Measurements from ENCODE around the gene PPP1R12A.
"Not testable (repeated sequence)": the region's sequence is repeated elsewhere in the genome, so short reads cannot be mapped to it uniquely, and the experiment has no call there.

PPP1R12A gene

GRCh38 chr12:79885911-79886490 is 48.9 kb downstream of the PPP1R12A start:
- Mint-ChIP-seq H3K27me3 (no peaks in the 10 kb centered on the region), H3K27ac (no peak overlapping the region), H3K36me3 (peaks cover 2% of the 10 kb centered on the region), H3K4me1 (peaks cover 87% of the 10 kb centered on the region), H3K9me3 (no peaks in the 10 kb centered on the region), H3K4me3 (no peak overlapping the region)

- H3K4me3 Mint-ChIP-seq = no peak overlapping the region
- peaks cover 87% of the 10 kb centered on the region for H3K4me1 Mint-ChIP-seq
- H3K27ac Mint-ChIP-seq = no peak overlapping the region
- H3K36me3 Mint-ChIP-seq = peaks cover 2% of the 10 kb centered on the region
- H3K27me3 Mint-ChIP-seq = no peaks in the 10 kb centered on the region
- no peaks in the 10 kb centered on the region for H3K9me3 Mint-ChIP-seq
Measured at GRCh38 chr12:79884401-79885006, 50.4 kb downstream of the PPP1R12A start.

DNA sequence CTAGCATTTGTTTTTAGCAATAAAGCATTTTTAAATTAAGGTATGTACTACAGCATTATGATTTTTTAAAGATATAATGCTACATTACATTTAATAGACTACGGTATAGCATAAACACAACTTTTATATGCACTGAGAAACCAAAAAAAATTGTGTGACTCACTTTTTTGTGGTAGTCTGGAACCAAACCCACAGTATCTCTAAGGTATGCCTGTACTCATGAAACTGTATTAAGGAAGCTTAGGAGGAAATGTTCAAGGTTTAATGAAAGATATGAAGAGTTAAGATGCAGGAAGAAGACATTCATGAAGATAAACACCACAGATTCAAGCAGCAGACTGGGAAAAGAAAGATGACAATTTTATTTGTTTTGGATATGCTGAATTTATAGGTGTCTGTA is 51.7 kb downstream of the PPP1R12A start:
- no peaks in the 10 kb centered on the region for H3K27me3 Mint-ChIP-seq
- H3K9me3 Mint-ChIP-seq = no peaks in the 10 kb centered on the region
- peak overlapping the region; percentile 50 for H3K4me3 Mint-ChIP-seq
- H3K4me1 Mint-ChIP-seq = peaks cover 87% of the 10 kb centered on the region
- no peak overlapping the region for H3K27ac Mint-ChIP-seq
- peaks cover 2% of the 10 kb centered on the region for H3K36me3 Mint-ChIP-seq

GRCh38 chr12:79881351-79881750 is 53.5 kb downstream of the PPP1R12A start:
- no peak overlapping the region for H3K4me3 Mint-ChIP-seq
- H3K4me1 Mint-ChIP-seq = peaks cover 85% of the 10 kb centered on the region
- H3K36me3 Mint-ChIP-seq = peaks cover 5% of the 10 kb centered on the region
- H3K27me3 Mint-ChIP-seq = no peaks in the 10 kb centered on the region
- no peak overlapping the region for H3K27ac Mint-ChIP-seq
- H3K9me3 Mint-ChIP-seq = no peaks in the 10 kb centered on the region

DNA sequence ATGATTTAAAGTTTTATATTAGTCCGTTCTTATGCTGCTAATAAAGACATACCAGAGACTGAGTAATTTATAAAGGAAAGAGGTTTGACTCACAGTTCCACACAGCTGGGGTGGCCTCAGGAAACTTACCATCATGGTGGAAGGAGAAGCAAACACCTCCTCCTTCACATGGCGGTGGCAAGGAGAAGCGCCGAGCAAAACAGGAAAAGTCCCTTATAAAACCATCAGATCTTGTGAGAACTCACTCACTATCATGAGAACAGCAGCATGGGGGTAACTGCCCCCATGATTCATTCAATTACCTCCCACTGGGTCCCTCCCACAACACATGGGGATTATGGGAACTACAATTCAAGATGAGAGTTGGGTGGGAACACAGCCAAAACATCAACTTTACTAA is 56.4 kb downstream of the PPP1R12A start:
- H3K4me3 Mint-ChIP-seq, H3K9me3 Mint-ChIP-seq, H3K36me3 Mint-ChIP-seq, H3K27ac Mint-ChIP-seq, H3K27me3 Mint-ChIP-seq: not testable (repeated sequence)
- H3K4me1 Mint-ChIP-seq = peaks cover 89% of the 10 kb centered on the region

DNA sequence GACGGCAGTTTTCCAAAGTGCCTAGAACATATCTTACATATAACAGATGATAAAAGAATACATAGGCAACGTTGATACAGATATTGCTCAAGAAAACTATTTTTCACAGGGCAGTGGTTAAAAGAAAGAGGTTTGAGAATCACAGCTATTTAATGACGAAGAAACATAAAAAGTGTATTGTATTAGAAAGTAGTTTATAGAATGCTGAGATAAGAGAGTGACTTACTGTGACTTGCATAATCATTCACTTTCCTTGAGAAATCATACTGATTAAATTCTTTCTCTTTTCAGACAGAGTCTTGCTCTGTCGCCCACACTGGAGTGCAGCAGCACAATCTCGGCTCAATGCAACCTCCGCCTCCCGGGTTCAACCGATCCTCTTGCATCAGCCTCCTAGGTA is 57.7 kb downstream of the PPP1R12A start:
- peaks cover 89% of the 10 kb centered on the region for H3K4me1 Mint-ChIP-seq
- H3K27me3 Mint-ChIP-seq = no peaks in the 10 kb centered on the region
- no peaks in the 10 kb centered on the region for H3K9me3 Mint-ChIP-seq
- no peak overlapping the region for H3K4me3 Mint-ChIP-seq
- H3K27ac Mint-ChIP-seq = no peak overlapping the region
- H3K36me3 Mint-ChIP-seq = peaks cover 14% of the 10 kb centered on the region

- peak overlapping the region; percentile 27 for H3K27ac Mint-ChIP-seq
- no peaks in the 10 kb centered on the region for H3K27me3 Mint-ChIP-seq
- no peak overlapping the region for H3K4me3 Mint-ChIP-seq
- H3K9me3 Mint-ChIP-seq = no peaks in the 10 kb centered on the region
- peaks cover 85% of the 10 kb centered on the region for H3K4me1 Mint-ChIP-seq
- H3K36me3 Mint-ChIP-seq = peaks cover 29% of the 10 kb centered on the region
Measured at GRCh38 chr12:79874665-79875064, 60.2 kb downstream of the PPP1R12A start.

- Mint-ChIP-seq H3K9me3 (no peaks in the 10 kb centered on the region), H3K27ac (no peak overlapping the region), H3K4me1 (peaks cover 79% of the 10 kb centered on the region), H3K36me3 (peaks cover 42% of the 10 kb centered on the region), H3K4me3 (no peak overlapping the region), H3K27me3 (no peaks in the 10 kb centered on the region)
Measured at GRCh38 chr12:79873201-79873600, 61.7 kb downstream of the PPP1R12A start.

GRCh38 chr12:79871621-79872020 is 63.3 kb downstream of the PPP1R12A start:
- peaks cover 68% of the 10 kb centered on the region for H3K4me1 Mint-ChIP-seq
- H3K27me3 Mint-ChIP-seq = no peaks in the 10 kb centered on the region
- H3K4me3 Mint-ChIP-seq = no peak overlapping the region
- peak overlapping the region; percentile 55 for H3K27ac Mint-ChIP-seq
- no peaks in the 10 kb centered on the region for H3K9me3 Mint-ChIP-seq
- peaks cover 51% of the 10 kb centered on the region for H3K36me3 Mint-ChIP-seq

GRCh38 chr12:79870916-79871315 is 64.0 kb downstream of the PPP1R12A start:
- no peaks in the 10 kb centered on the region for H3K9me3 Mint-ChIP-seq
- peaks cover 68% of the 10 kb centered on the region for H3K4me1 Mint-ChIP-seq
- peaks cover 58% of the 10 kb centered on the region for H3K36me3 Mint-ChIP-seq
- H3K4me3 Mint-ChIP-seq = no peak overlapping the region
- no peaks in the 10 kb centered on the region for H3K27me3 Mint-ChIP-seq
- no peak overlapping the region for H3K27ac Mint-ChIP-seq

DNA sequence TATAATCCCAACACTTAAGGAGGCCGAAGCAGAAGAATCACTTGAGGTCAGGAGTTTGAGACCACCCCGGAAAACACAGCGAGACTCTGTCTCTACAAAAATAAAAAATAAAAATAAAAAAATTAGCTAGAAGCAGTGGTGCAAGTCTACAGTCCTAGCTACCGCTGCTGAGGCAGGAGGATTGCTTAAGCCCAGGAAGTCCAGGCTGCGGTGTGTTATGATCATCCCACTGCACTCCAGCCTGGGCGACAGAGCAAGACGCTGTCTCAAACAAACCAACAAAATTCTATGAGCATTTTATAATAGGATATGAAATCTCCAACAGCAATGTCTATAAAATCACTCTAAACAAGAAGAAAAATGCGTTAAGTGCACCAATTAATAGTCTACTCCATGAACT is 75.3 kb downstream of the PPP1R12A start:
- H3K9me3 Mint-ChIP-seq = peaks cover 16% of the 10 kb centered on the region
- peaks cover 56% of the 10 kb centered on the region for H3K4me1 Mint-ChIP-seq
- peaks cover 40% of the 10 kb centered on the region for H3K36me3 Mint-ChIP-seq
- H3K27ac Mint-ChIP-seq = no peak overlapping the region
- no peak overlapping the region for H3K4me3 Mint-ChIP-seq
- no peaks in the 10 kb centered on the region for H3K27me3 Mint-ChIP-seq

- Mint-ChIP-seq H3K4me3 (no peak overlapping the region), H3K36me3 (peaks cover 39% of the 10 kb centered on the region), H3K9me3 (peaks cover 15% of the 10 kb centered on the region), H3K27me3 (no peaks in the 10 kb centered on the region), H3K4me1 (peaks cover 52% of the 10 kb centered on the region), H3K27ac (no peak overlapping the region)
Measured at GRCh38 chr12:79858518-79858917, 76.4 kb downstream of the PPP1R12A start.

DNA sequence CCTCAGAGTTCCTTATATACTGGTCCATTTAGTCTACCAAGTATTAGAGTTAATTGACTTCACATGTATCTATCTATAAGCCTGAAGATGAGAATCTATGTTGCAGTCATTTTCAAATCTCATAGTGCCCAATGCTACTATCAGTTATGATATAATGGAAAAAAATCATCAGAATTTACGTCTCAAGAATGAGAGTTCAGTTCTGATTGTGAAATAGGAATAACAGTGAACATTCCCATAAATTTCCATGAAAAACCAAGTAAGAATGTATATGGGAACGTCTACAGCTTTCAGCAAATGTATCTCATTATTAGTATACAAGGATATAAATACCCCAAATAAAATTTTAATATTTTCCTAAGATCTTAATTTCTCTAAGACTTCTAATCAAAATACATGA is 77.2 kb downstream of the PPP1R12A start:
- Mint-ChIP-seq H3K9me3 (peaks cover 14% of the 10 kb centered on the region), H3K27me3 (no peaks in the 10 kb centered on the region), H3K4me1 (peaks cover 46% of the 10 kb centered on the region), H3K4me3 (no peak overlapping the region), H3K27ac (no peak overlapping the region), H3K36me3 (peaks cover 38% of the 10 kb centered on the region)

GRCh38 chr12:79850610-79851299 is 84.1 kb downstream of the PPP1R12A start:
- peaks cover 35% of the 10 kb centered on the region for H3K36me3 Mint-ChIP-seq
- no peak overlapping the region for H3K27ac Mint-ChIP-seq
- peaks cover 57% of the 10 kb centered on the region for H3K4me1 Mint-ChIP-seq
- H3K9me3 Mint-ChIP-seq = peaks cover 15% of the 10 kb centered on the region
- no peaks in the 10 kb centered on the region for H3K27me3 Mint-ChIP-seq
- H3K4me3 Mint-ChIP-seq = no peak overlapping the region

DNA sequence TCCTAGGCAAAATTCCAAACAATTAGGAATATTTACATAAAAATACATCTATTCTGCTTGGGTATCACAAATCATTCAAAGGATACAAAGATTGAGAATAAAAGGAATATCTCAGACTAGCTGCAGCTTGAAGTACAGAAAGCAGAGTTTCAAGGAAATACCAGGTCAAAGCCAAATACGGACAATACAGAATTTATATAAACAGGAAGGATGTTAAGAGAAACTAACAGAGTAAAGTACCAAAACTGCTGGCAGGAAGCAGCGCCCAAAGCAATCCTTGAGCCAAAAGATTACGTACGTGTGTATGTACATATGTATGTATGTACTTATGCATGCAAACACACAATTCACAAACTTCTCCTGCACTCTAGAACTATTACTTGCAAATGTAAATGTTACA is 86.6 kb downstream of the PPP1R12A start:
- peak overlapping the region; percentile 23 for H3K4me3 Mint-ChIP-seq
- H3K4me1 Mint-ChIP-seq = peaks cover 59% of the 10 kb centered on the region
- H3K27me3 Mint-ChIP-seq = no peaks in the 10 kb centered on the region
- peaks cover 11% of the 10 kb centered on the region for H3K9me3 Mint-ChIP-seq
- H3K36me3 Mint-ChIP-seq = peaks cover 40% of the 10 kb centered on the region
- peak overlapping the region; percentile 51 for H3K27ac Mint-ChIP-seq

- Mint-ChIP-seq H3K27me3 (no peaks in the 10 kb centered on the region), H3K4me1 (peaks cover 66% of the 10 kb centered on the region), H3K36me3 (peaks cover 40% of the 10 kb centered on the region), H3K4me3 (peak overlapping the region; percentile 8), H3K27ac (peak overlapping the region; percentile 59), H3K9me3 (peaks cover 11% of the 10 kb centered on the region)
Measured at GRCh38 chr12:79847417-79847816, 87.5 kb downstream of the PPP1R12A start.

Data from activated naive CD4-positive, alpha-beta T cell treated with anti-CD3 and anti-CD28 coated beads, Interleukin-2, amount 50 U/mL, for 24 hours (primary cell).